DND-41 (cell line): ENCODE data around the gene CYSLTR2.

Experiments used
- ATAC-seq: fragments of 200-7000 bp; cut with Tn5 transposase; 3 replicates; pipeline ENCODE4 v1.9.1; 2021; ENCODE audit warnings: low read depth; ENCODE audit not compliant: insufficient read depth
- DNase-seq: peaks from one replicate; pipeline ENCODE4 v3.0.0-alpha.2; 2020
- H2AFZ ChIP-seq: 2 replicates; pipeline ENCODE4 v1.6.0; 2012; ENCODE audit warnings: low read depth, low read length
- H3K27ac ChIP-seq: 2 replicates; pipeline ENCODE4 v1.5.1; 2012; ENCODE audit warnings: low read length, inconsistent platforms
- H3K27me3 ChIP-seq: fragments of 200-600 bp; sonication (generic); 2 replicates; pipeline ENCODE4 v1.6.0; 2012; ENCODE audit warnings: low read length, mild to moderate bottlenecking, inconsistent platforms; ENCODE audit not compliant: insufficient read depth, poor library complexity
- H3K36me3 ChIP-seq: 2 replicates; pipeline ENCODE4 v1.5.1; 2012; ENCODE audit warnings: low read length, inconsistent platforms; ENCODE audit not compliant: insufficient read depth
- H3K4me1 ChIP-seq: 2 replicates; pipeline ENCODE4 v1.5.1; 2012; ENCODE audit warnings: mild to moderate bottlenecking, low read length; ENCODE audit not compliant: insufficient read depth
- H3K4me2 ChIP-seq: 2 replicates; pipeline ENCODE4 v1.6.0; 2012; ENCODE audit warnings: mild to moderate bottlenecking, moderate library complexity, low read length, inconsistent platforms; ENCODE audit not compliant: insufficient read depth
- H3K4me3 ChIP-seq, 2 experiments: fragments of 200-600 bp in 1 of 2; shearing (Covaris generic) in 1 of 2; 2 replicates each; pipeline ENCODE4 v1.5.1; 2012 to 2016; ENCODE audit warnings: inconsistent platforms in 2 of 2, low read length in 2 of 2, mild to moderate bottlenecking in 2 of 2, low read depth in 1 of 2, moderate library complexity in 1 of 2
- H3K79me2 ChIP-seq: 2 replicates; pipeline ENCODE4 v1.6.0; 2012; ENCODE audit warnings: low read length, inconsistent platforms; ENCODE audit not compliant: insufficient read depth
- H3K9ac ChIP-seq: 2 replicates; pipeline ENCODE4 v1.6.0; 2012; ENCODE audit warnings: low read depth, mild to moderate bottlenecking, inconsistent platforms, low read length, moderate library complexity
- H3K9me3 ChIP-seq: 2 replicates; pipeline ENCODE4 v1.5.1; 2012; ENCODE audit warnings: low read length, moderate library complexity, mild to moderate bottlenecking, inconsistent platforms; ENCODE audit not compliant: insufficient read depth, severe bottlenecking
- H4K20me1 ChIP-seq: 2 replicates; pipeline ENCODE4 v1.6.0; 2012; ENCODE audit warnings: low read length; ENCODE audit not compliant: insufficient read depth
- CTCF ChIP-seq: IDR thresholded peaks from 2 replicates; pipeline ENCODE4 v1.5.1; 2012; ENCODE audit warnings: borderline replicate concordance, low read length, moderate library complexity, mild to moderate bottlenecking; ENCODE audit not compliant: poor library complexity, severe bottlenecking; ENCODE audit errors: extremely low read depth
- EZH2 ChIP-seq: IDR thresholded peaks from 3 replicates; pipeline ENCODE4 v1.6.1; 2012; ENCODE audit warnings: borderline replicate concordance, low read depth, mild to moderate bottlenecking, moderate library complexity, low read length, inconsistent platforms; ENCODE audit not compliant: severe bottlenecking

Gene CYSLTR2

GRCh38 chr13:48629277-48629676 is 24.5 kb upstream of the CYSLTR2 start:
- Histone ChIP-seq H3K27me3 (no peaks in the 10 kb centered on the region), H3K9ac (no peak overlapping the region), H3K4me3 (no peak overlapping the region), H3K36me3 (no peaks in the 10 kb centered on the region), H4K20me1 (no peaks in the 10 kb centered on the region), H3K9me3 (peaks cover 6% of the 10 kb centered on the region), H3K27ac (no peak overlapping the region), H3K4me2 (no peak overlapping the region), H3K4me1 (peaks cover 36% of the 10 kb centered on the region), H3K79me2 (no peaks in the 10 kb centered on the region), H2AFZ (no peak overlapping the region)
- DNase-seq (no peak), ATAC-seq (no peak)
- TF ChIP-seq EZH2: no peak
- no peak for TF ChIP-seq CTCF

GRCh38 chr13:48630291-48630690 is 23.4 kb upstream of the CYSLTR2 start:
- no peak overlapping the region for H3K4me2 ChIP-seq
- no peak overlapping the region for H2AFZ ChIP-seq
- no peak overlapping the region for H3K4me3 ChIP-seq
- no peaks in the 10 kb centered on the region for H3K36me3 ChIP-seq
- H3K9ac ChIP-seq: no peak overlapping the region
- no peaks in the 10 kb centered on the region for H3K79me2 ChIP-seq
- H3K9me3 ChIP-seq: peaks cover 9% of the 10 kb centered on the region
- no peaks in the 10 kb centered on the region for H3K27me3 ChIP-seq
- ATAC-seq (no peak), DNase-seq (no peak)
- peaks cover 34% of the 10 kb centered on the region for H3K4me1 ChIP-seq
- no peaks in the 10 kb centered on the region for H4K20me1 ChIP-seq
- H3K27ac ChIP-seq: 0 out of 2 replicates have a peak overlapping the region, but pooled peaks have one; percentile 20
- TF ChIP-seq CTCF (no peak), EZH2 (no peak)

GRCh38 chr13:48630773-48631172 is 23.0 kb upstream of the CYSLTR2 start:
- H3K4me1 ChIP-seq: peaks cover 30% of the 10 kb centered on the region
- TF ChIP-seq CTCF (no peak), EZH2 (no peak)
- no peak overlapping the region for H3K4me2 ChIP-seq
- H3K79me2 ChIP-seq: no peaks in the 10 kb centered on the region
- ATAC-seq: no peak
- H3K27me3 ChIP-seq: no peaks in the 10 kb centered on the region
- no peak overlapping the region for H3K4me3 ChIP-seq
- no peaks in the 10 kb centered on the region for H4K20me1 ChIP-seq
- peak overlapping the region; percentile 27; the same call in 1 of the 2 replicates for H2AFZ ChIP-seq
- no peaks in the 10 kb centered on the region for H3K36me3 ChIP-seq
- no peak for DNase-seq
- no peak overlapping the region; the same call in 1 of the 2 replicates for H3K27ac ChIP-seq
- H3K9ac ChIP-seq: no peak overlapping the region
- H3K9me3 ChIP-seq: peaks cover 9% of the 10 kb centered on the region

- H3K9ac ChIP-seq: no peak overlapping the region
- no peaks in the 10 kb centered on the region for H3K79me2 ChIP-seq
- peaks cover 23% of the 10 kb centered on the region for H3K4me1 ChIP-seq
- H3K36me3 ChIP-seq: no peaks in the 10 kb centered on the region
- H2AFZ ChIP-seq: peak overlapping the region; percentile 27; the same call in 1 of the 2 replicates
- no peak overlapping the region for H3K4me3 ChIP-seq
- DNase-seq (no peak), ATAC-seq (no peak)
- H3K9me3 ChIP-seq: peaks cover 15% of the 10 kb centered on the region
- TF ChIP-seq EZH2 (no peak), CTCF (no peak)
- no peak overlapping the region for H3K27ac ChIP-seq
- no peaks in the 10 kb centered on the region for H3K27me3 ChIP-seq
- H4K20me1 ChIP-seq: no peaks in the 10 kb centered on the region
- no peak overlapping the region for H3K4me2 ChIP-seq
These were observed 22.3 kb upstream of the CYSLTR2 start for GRCh38 chr13:48631441-48631840.
